Adrenal gland (tissue), 12 donors: ENCODE results near the gene TMEM163. TPM values are rescaled to one million over a fixed set of nuclear protein-coding genes. Genes with fewer than 3 reads are reported as not detected.
A peak's percentile ranks its signal among the peaks of the same experiment; 100 is the strongest.
"Not testable (repeated sequence)": the region's sequence is repeated elsewhere in the genome, so short reads cannot be mapped to it uniquely, and the experiment has no call there.

Experiments used
- DNase-seq, 7 donors: peaks; one replicate each; pipeline ENCODE4 v3.0.0-alpha.2; 2019 to 2020
- H3K27ac ChIP-seq, 5 donors: fragments of 200-600 bp; sonication (generic) in 4 of 5; 1 replicate in 3 of 5; 2 replicates in 2 of 5; pipeline versions ENCODE4 v1.5.1 to v1.8.0; 2016 to 2020; ENCODE audit warnings: mild to moderate bottlenecking in 1 of 5
- H3K27me3 ChIP-seq: fragments of 200-600 bp; 2 replicates; pipeline ENCODE4 v1.8.0; 2021
- H3K36me3 ChIP-seq, 2 donors: fragments of 200-600 bp; replicated peaks in 1 of 2; 1 replicate in 1 of 2; 2 replicates in 1 of 2; pipeline versions ENCODE4 v1.5.1 to v1.8.0; 2018 to 2022
- H3K4me1 ChIP-seq, 2 donors: fragments of 200-600 bp; replicated peaks in 1 of 2; 1 replicate in 1 of 2; 2 replicates in 1 of 2; pipeline versions ENCODE4 v1.5.1 to v1.8.0; 2018 to 2021
- H3K4me3 ChIP-seq, 4 donors: fragments of 200-600 bp; sonication (generic) in 3 of 4; one replicate each; pipeline ENCODE4 v1.5.1; 2016 to 2018
- H3K9me3 ChIP-seq, 3 donors: fragments of 200-600 bp; sonication (generic) in 1 of 3; replicated peaks in 1 of 3; 1 replicate in 2 of 3; 2 replicates in 1 of 3; pipeline versions ENCODE4 v1.5.1 to v1.8.0; 2016 to 2021
- POLR2A ChIP-seq, 2 donors: fragments of 450-650 bp; IDR thresholded peaks; one replicate each; pipeline ENCODE4 v1.6.1; 2017; ENCODE audit warnings: antibody characterized with exemption in 2 of 2, mild to moderate bottlenecking in 2 of 2, moderate library complexity in 1 of 2
- WGBS, 4 donors: extraction: QIAGEN DNeasy Blood & Tissue Kit in 2 of 4; methylation state at CpG; one replicate each; pipeline versions ENCODE4 v1.1.5 to v1.1.7; 2013 to 2017; 5-methylcytosine and 5-hydroxymethylcytosine counted together
- intact Hi-C, 2 donors: fragments of 100-400 bp; cut with DNase I; formaldehyde crosslinking; loops; one replicate each; pipeline versions ENCODE4 v1.14.1 to v1.15.0; 2022 to 2023
- polyA plus RNA-seq, 3 donors: library from polyadenylated mRNA; stranded (reverse); fragments of 200-250 nt in 2 of 3; fragments of 350-450 nt in 1 of 3; fragmentation: Illumina TruSeq in 1 of 3; extraction: RNeasy Lipid Tissue Mini Kit (QIAGEN cat#74804) in 1 of 3; gene quantifications; one replicate each; pipeline ENCODE4 v1.2.3, GENCODE V29; 2013 to 2014
- total RNA-seq, 9 donors: library from RNA; depleted of rRNA in 4 of 9; stranded (reverse); fragments of >200 nt in 4 of 9; fragments of 120-200 nt in 1 of 9; fragmentation: NEBNext Ultra II Directional in 1 of 9; extraction: Animal tissue kit (Norgen Biotek cat#: 25700) in 1 of 9; gene quantifications; one replicate each; pipeline versions ENCODE4 v1.1.0 to v1.2.4, GENCODE V29; 2013 to 2023
- TF ChIP-seq, protein P1 (sequence below), 6 experiments: fragments of 450-650 bp in 4 of 6; fragments of 200-600 bp in 2 of 6; sonication (generic) in 1 of 6; IDR thresholded peaks; 1 replicate in 5 of 6; 2 replicates in 1 of 6; pipeline versions ENCODE4 v1.5.1 to v1.8.0; 2016 to 2021; ENCODE audit warnings: antibody characterized with exemption in 6 of 6, mild to moderate bottlenecking in 2 of 6, moderate library complexity in 1 of 6
- donor health status: healthy with polysubstance abuse.
- donor health status: Bipolar disorder and iron deficiency.
- donor health status: DM: yes; HTN: yes; CAD: no.
- donor health status: DM: no; HTN: no; CAD: no.
- donor health status: DM: no; HTN: no; CAD: no.
- donor health status: DM: yes; HTN: yes; CAD: no.

TMEM163 gene
- total and polyA plus RNA-seq, 12 donors: 3.6 to 21.6 (median 9.5) TPM

DNA sequence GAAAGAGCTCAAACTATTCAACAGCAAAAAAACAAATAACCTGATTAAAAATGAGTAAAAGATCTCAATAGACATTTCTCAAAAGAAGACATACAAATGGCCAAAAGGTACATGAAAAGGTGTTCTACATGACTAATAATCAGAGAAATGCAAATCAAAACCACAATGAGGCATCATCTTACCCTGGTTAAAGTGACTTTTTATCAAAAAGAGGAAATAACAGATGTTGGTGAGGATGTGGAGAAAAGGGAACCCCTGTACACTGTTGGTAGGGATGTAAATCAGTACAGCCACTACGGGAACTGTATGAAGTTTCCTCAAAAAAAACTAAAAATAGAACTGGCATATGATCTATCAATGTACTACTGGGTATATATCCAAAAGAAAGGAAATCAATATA is 39.8 kb upstream of the TMEM163 start:
- no peak for DNase-seq
- Histone ChIP-seq H3K4me1 (no peaks in the 10 kb centered on the region), H3K9me3 (no peaks in the 10 kb centered on the region), H3K27me3 (no peaks in the 10 kb centered on the region), H3K4me3 (no peak overlapping the region), H3K27ac (no peak overlapping the region), H3K36me3 (no peaks in the 10 kb centered on the region)
- 55 to 77% (median 67%) methylated on average over 1 of the region's 1 CpG for WGBS, 4 donors
- intact Hi-C loops: no loop called here
- TF ChIP-seq, protein P1, sequence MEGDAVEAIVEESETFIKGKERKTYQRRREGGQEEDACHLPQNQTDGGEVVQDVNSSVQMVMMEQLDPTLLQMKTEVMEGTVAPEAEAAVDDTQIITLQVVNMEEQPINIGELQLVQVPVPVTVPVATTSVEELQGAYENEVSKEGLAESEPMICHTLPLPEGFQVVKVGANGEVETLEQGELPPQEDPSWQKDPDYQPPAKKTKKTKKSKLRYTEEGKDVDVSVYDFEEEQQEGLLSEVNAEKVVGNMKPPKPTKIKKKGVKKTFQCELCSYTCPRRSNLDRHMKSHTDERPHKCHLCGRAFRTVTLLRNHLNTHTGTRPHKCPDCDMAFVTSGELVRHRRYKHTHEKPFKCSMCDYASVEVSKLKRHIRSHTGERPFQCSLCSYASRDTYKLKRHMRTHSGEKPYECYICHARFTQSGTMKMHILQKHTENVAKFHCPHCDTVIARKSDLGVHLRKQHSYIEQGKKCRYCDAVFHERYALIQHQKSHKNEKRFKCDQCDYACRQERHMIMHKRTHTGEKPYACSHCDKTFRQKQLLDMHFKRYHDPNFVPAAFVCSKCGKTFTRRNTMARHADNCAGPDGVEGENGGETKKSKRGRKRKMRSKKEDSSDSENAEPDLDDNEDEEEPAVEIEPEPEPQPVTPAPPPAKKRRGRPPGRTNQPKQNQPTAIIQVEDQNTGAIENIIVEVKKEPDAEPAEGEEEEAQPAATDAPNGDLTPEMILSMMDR (IDR thresholded peaks at IDR 0.05): no peak
- TF ChIP-seq POLR2A (IDR thresholded peaks at IDR 0.05): no peak

DNA sequence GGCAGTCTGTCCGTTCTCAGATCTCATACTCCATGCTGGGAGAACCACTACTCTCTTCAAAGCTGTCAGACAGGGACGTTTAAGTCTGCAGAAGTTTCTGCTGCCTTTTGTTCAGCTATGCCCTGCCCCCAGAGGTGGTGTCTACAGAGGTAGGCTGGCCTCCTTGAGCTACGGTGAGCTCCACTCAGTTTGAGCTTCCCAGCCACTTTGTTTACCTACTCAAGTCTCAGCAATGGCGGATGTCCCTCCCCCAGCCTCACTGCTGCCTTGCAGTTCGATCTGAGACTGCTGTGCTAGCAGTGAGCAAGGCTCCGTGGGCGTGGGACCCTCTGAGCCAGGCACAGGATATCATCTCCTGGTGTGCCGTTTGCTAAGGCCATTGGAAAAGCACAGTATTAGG is 33.2 kb upstream of the TMEM163 start:
- H3K36me3 ChIP-seq, H3K4me1 ChIP-seq, H3K27ac ChIP-seq, intact Hi-C loops, DNase-seq, H3K4me3 ChIP-seq, H3K27me3 ChIP-seq, H3K9me3 ChIP-seq: not testable (repeated sequence)
- 61 to 76% (median 68%) methylated on average over 6 to 8 of the region's 8 CpGs for WGBS, 4 donors

DNA sequence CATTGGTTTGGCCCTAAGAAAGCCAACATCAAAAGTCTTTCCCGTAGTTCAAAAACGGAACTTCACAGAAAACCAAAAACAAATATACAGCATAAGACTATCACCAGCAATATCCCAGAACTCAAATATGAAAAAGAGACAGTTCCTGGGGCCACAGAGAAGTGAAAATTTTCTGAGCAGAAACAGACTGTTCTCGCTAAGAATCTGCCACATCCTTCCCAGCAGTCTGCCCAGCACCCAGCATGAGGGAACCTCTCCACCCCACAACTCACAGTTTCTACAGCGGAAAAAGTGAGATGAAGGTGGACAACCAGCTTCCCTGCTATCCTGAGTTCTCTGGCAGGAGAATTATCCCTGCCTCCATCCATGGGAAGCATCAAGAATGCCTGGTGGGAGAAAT is 26.7 kb upstream of the TMEM163 start:
- Histone ChIP-seq H3K4me1 (no peaks in the 10 kb centered on the region), H3K4me3 (no peak overlapping the region), H3K27me3 (no peaks in the 10 kb centered on the region), H3K36me3 (no peaks in the 10 kb centered on the region), H3K9me3 (no peaks in the 10 kb centered on the region), H3K27ac (no peak overlapping the region)
- intact Hi-C loops: no loop called here
- 76 to 85% (median 82%) methylated on average over 4 of the region's 4 CpGs for WGBS, 4 donors
- no peak for DNase-seq
- no peak for TF ChIP-seq POLR2A (IDR thresholded peaks at IDR 0.05)
- TF ChIP-seq, protein P1 (IDR thresholded peaks at IDR 0.05): no peak

DNA sequence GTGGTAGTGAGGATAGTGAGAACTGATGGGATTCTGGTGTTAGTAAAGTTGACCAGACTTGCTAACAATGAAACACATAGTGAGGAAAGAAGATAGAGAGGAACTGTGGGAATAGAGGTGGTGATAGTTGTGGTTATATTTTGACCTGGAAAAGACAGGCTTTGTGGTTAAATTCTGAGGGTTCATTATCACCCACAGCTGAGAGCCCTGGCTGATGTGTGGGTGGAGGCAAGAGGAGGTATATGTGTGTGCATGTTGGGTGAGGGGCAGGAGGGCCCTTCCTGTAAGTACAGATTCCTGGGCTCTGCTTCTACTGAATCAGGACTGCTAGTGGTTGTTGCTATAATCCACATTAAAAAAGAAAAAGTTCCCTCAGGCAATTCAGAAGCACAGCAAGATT is 26.2 kb upstream of the TMEM163 start:
- Histone ChIP-seq H3K4me1 (no peaks in the 10 kb centered on the region), H3K27me3 (no peaks in the 10 kb centered on the region), H3K9me3 (no peaks in the 10 kb centered on the region), H3K27ac (no peak overlapping the region), H3K36me3 (no peaks in the 10 kb centered on the region), H3K4me3 (no peak overlapping the region)
- TF ChIP-seq, protein P1 (IDR thresholded peaks at IDR 0.05): no peak
- no peak for TF ChIP-seq POLR2A (IDR thresholded peaks at IDR 0.05)
- intact Hi-C loops: no loop called here
- no peak for DNase-seq

DNA sequence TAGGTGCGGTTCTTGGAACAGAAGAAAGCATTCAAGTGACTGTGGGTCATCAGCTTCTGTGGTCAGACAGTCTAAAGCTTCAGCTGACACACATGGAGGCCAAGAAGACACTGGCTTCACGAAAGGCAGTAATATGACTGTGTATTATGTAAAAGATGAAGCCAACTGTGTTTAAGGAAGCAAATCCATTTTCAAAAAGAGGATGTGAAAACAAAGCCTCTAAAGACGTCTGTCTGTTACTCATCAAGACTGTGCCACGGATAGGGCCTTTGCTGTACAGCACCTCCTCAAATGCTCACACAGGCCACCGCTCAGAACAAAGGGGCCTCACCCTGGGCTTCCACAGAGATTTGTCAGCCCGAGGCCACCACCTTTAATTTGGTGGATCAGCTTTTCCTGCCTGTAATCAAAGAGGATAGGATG is 21.1 kb upstream of the TMEM163 start:
- 67 to 81% (median 72%) methylated on average over 6 of the region's 6 CpGs for WGBS, 4 donors

More for the DNA sequence above, 21.1 kb upstream of the TMEM163 start:
- peak in 2 of 7 donors; percentile 43 to 49 for DNase-seq
- Histone ChIP-seq H3K36me3 (no peaks in the 10 kb centered on the region), H3K27ac (peak overlapping the region in 1 of 5 donors; percentile 77), H3K9me3 (no peaks in the 10 kb centered on the region), H3K4me1 (no peaks in the 10 kb centered on the region), H3K27me3 (no peaks in the 10 kb centered on the region), H3K4me3 (no peak overlapping the region)
- TF ChIP-seq POLR2A (IDR thresholded peaks at IDR 0.05): no peak
- TF ChIP-seq, protein P1 (IDR thresholded peaks at IDR 0.05): no peak
- intact Hi-C loops: no loop called here
